HCT116 (cell line): ENCODE results near the gene PDHX. TPM values are rescaled to one million over a fixed set of nuclear protein-coding genes. Genes with fewer than 3 reads are reported as not detected.

Experiments
- ATAC-seq: fragments of 200-7000 bp; cut with Tn5 transposase; 2 replicates; pipeline ENCODE4 v1.9.1; 2020; ENCODE audit warnings: mild to moderate bottlenecking, moderate library complexity
- BruUV-seq: library from RNA; stranded (reverse); fragments of 400-500 nt; replicated peaks from 2 replicates; lab custom pipeline; 2021; lab: Mats Ljungman, UMichigan
- CTCF ChIA-PET: fragments of 300-600 bp; sonication (Branson Sonifier 250); formaldehyde crosslinking; loops from one replicate; lab custom pipeline; 2021; ENCODE audit warnings: antibody characterized with exemption; lab: Charles Lee
- POLR2A ChIA-PET: fragments of 300-600, 350-600 bp; sonication (Branson Sonifier 250); formaldehyde crosslinking; loops from one replicate; lab custom pipeline; 2021; ENCODE audit warnings: antibody characterized with exemption; lab: Charles Lee
- RAD21 ChIA-PET, 2 experiments: fragments of 300-600 bp; sonication (Branson Sonifier 250); formaldehyde crosslinking; loops; one replicate each; lab custom pipeline; 2023; ENCODE audit warnings: low total read pairs in 2 of 2; ENCODE audit not compliant: uncharacterized antibody in 2 of 2, unreplicated experiment in 2 of 2, low non-redundant PET in 1 of 2; lab: Charles Lee
- DNase-seq: peaks from one replicate; pipeline ENCODE4 v3.0.0-alpha.2; 2010; ENCODE audit warnings: low read depth, low spot score
- H2AFZ ChIP-seq: fragments of 200-600 bp; shearing (Covaris generic), sonication (generic); 2 replicates; pipeline ENCODE4 v1.6.1; 2017; ENCODE audit warnings: low read depth, mixed run types, mixed read lengths, antibody characterized with exemption, low read length; ENCODE audit not compliant: poor library complexity, severe bottlenecking
- H3K27ac ChIP-seq: 2 replicates; pipeline ENCODE4 v1.5.1; 2012; ENCODE audit warnings: low read depth, low read length
- H3K27me3 ChIP-seq: fragments of 200-600 bp; sonication (generic); 2 replicates; pipeline ENCODE4 v1.6.1; 2016; ENCODE audit warnings: mixed run types, low read length, mixed read lengths; ENCODE audit not compliant: insufficient read depth
- H3K36me3 ChIP-seq, 2 experiments: fragments of 200-500 bp in 1 of 2; fragments of 200-600 bp in 1 of 2; sonication (Bioruptor generic) in 1 of 2; sonication (generic) in 1 of 2; 2 replicates each; pipeline versions ENCODE4 v1.5.1 to v1.6.1; 2014 to 2016; ENCODE audit warnings: low read length in 2 of 2, inconsistent platforms in 1 of 2, mixed read lengths in 1 of 2, mixed run types in 1 of 2; ENCODE audit not compliant: insufficient read depth in 2 of 2, control insufficient read depth in 1 of 2
- H3K4me1 ChIP-seq, 2 experiments: fragments of 200-600 bp in 1 of 2; sonication (generic) in 1 of 2; 2 replicates each; pipeline versions ENCODE4 v1.5.1 to v1.6.1; 2012 to 2017; ENCODE audit warnings: low read length in 2 of 2, inconsistent platforms in 1 of 2, mild to moderate bottlenecking in 1 of 2, mixed read lengths in 1 of 2, mixed run types in 1 of 2, moderate library complexity in 1 of 2; ENCODE audit not compliant: insufficient read depth in 2 of 2, control insufficient read depth in 1 of 2
- H3K4me2 ChIP-seq: fragments of 200-600 bp; sonication (generic); 2 replicates; pipeline ENCODE4 v1.6.1; 2017; ENCODE audit warnings: mixed run types, low read length, mixed read lengths
- H3K4me3 ChIP-seq, 2 experiments: fragments of 200-600 bp in 1 of 2; sonication (generic) in 1 of 2; replicated peaks in 1 of 2; 2 replicates each; pipeline ENCODE4 v1.5.1; 2011 to 2016; ENCODE audit warnings: low read length in 2 of 2, control low read depth in 1 of 2, low read depth in 1 of 2, mild to moderate bottlenecking in 1 of 2, mixed read lengths in 1 of 2, mixed run types in 1 of 2
- H3K79me2 ChIP-seq: fragments of 200-600 bp; sonication (generic); 2 replicates; pipeline ENCODE4 v1.6.1; 2017; ENCODE audit warnings: mild to moderate bottlenecking, mixed run types, low read length, moderate library complexity, mixed read lengths; ENCODE audit not compliant: insufficient read depth
- H3K9ac ChIP-seq: fragments of 200-600 bp; sonication (generic); 2 replicates; pipeline ENCODE4 v1.6.1; 2016; ENCODE audit warnings: low read length, mixed read lengths
- H3K9me2 ChIP-seq: fragments of 200-600 bp; sonication (generic), shearing (Covaris generic); 2 replicates; pipeline ENCODE4 v1.6.1; 2017; ENCODE audit warnings: mixed run types, mild to moderate bottlenecking, moderate library complexity; ENCODE audit not compliant: insufficient read depth
- H3K9me3 ChIP-seq, 2 experiments: fragments of 200-500 bp in 1 of 2; fragments of 200-600 bp in 1 of 2; sonication (Bioruptor generic) in 1 of 2; sonication (generic) in 1 of 2; 2 replicates each; pipeline ENCODE4 v1.6.1; 2014 to 2017; ENCODE audit warnings: low read length in 2 of 2, mixed read lengths in 2 of 2, inconsistent platforms in 1 of 2, low read depth in 1 of 2, mild to moderate bottlenecking in 1 of 2, mixed run types in 1 of 2, moderate library complexity in 1 of 2; ENCODE audit not compliant: control insufficient read depth in 1 of 2, insufficient read depth in 1 of 2
- H4K20me1 ChIP-seq: fragments of 200-600 bp; sonication (generic), shearing (Covaris generic); 2 replicates; pipeline ENCODE4 v1.6.1; 2017; ENCODE audit warnings: mixed run types, mild to moderate bottlenecking, moderate library complexity; ENCODE audit not compliant: insufficient read depth
- CEBPB ChIP-seq: IDR thresholded peaks from 2 replicates; pipeline ENCODE4 v1.6.1; 2012; ENCODE audit warnings: low read depth
- CTCF ChIP-seq, 3 experiments: fragments of 200-600 bp in 1 of 3; sonication (generic) in 1 of 3; IDR thresholded peaks in 2 of 3; conservative IDR thresholded peaks in 1 of 3; 2 replicates each; pipeline ENCODE4 v1.5.1; 2012 to 2017; ENCODE audit warnings: low read depth in 2 of 3, low read length in 2 of 3, antibody characterized with exemption in 1 of 3, borderline replicate concordance in 1 of 3, control low read depth in 1 of 3, mild to moderate bottlenecking in 1 of 3, mixed read lengths in 1 of 3, mixed run types in 1 of 3, moderate library complexity in 1 of 3; ENCODE audit not compliant: insufficient read depth in 1 of 3
- EGR1 ChIP-seq: IDR thresholded peaks from 2 replicates; pipeline ENCODE4 v1.6.1; 2012; ENCODE audit warnings: low read depth
- EZH2 ChIP-seq: fragments of 200-600 bp; sonication (generic); IDR thresholded peaks from 2 replicates; pipeline ENCODE4 v1.6.1; 2017; ENCODE audit warnings: antibody characterized with exemption, mixed run types
- FOSL1 ChIP-seq: IDR thresholded peaks from 2 replicates; pipeline ENCODE4 v1.6.1; 2012; ENCODE audit warnings: low read depth
- JUND ChIP-seq: IDR thresholded peaks from 2 replicates; pipeline ENCODE4 v1.6.1; 2012
- POLR2A ChIP-seq: IDR thresholded peaks from 2 replicates; pipeline ENCODE4 v1.7.0; 2011; ENCODE audit warnings: borderline replicate concordance; ENCODE audit not compliant: insufficient read depth, insufficient read length; ENCODE audit errors: extremely low read depth
- POLR2AphosphoS5 ChIP-seq: IDR thresholded peaks from 2 replicates; pipeline ENCODE4 v1.6.1; 2011; ENCODE audit warnings: mild to moderate bottlenecking, low read depth, low read length, moderate library complexity
- SRF ChIP-seq: IDR thresholded peaks from 2 replicates; pipeline ENCODE4 v1.6.1; 2012; ENCODE audit warnings: low read depth
- TCF7L2 ChIP-seq: IDR thresholded peaks from 2 replicates; pipeline ENCODE4 v1.7.0; 2011; ENCODE audit warnings: borderline replicate concordance, inconsistent platforms; ENCODE audit not compliant: insufficient read depth, insufficient read length; ENCODE audit errors: extremely low read depth
- ZBTB33 ChIP-seq: IDR thresholded peaks from 2 replicates; pipeline ENCODE4 v1.6.1; 2011; ENCODE audit warnings: mild to moderate bottlenecking, low read length, moderate library complexity; ENCODE audit not compliant: insufficient replicate concordance; ENCODE audit errors: extremely low read depth
- ZFX ChIP-seq: fragments of 450-650 bp; IDR thresholded peaks from 2 replicates; pipeline ENCODE4 v1.6.1; 2017
- intact Hi-C: fragments of 100-400 bp; cut with micrococcal nuclease; formaldehyde crosslinking; loops from 2 replicates; pipeline ENCODE4 v1.10.0; 2022
- total RNA-seq: library from RNA; stranded (reverse); gene quantifications from one replicate; pipeline ENCODE4 v1.2.1, GENCODE V29; 2021; ENCODE audit not compliant: unreplicated experiment
- TF ChIP-seq, protein P1 (sequence below): IDR thresholded peaks from 2 replicates; pipeline ENCODE4 v1.6.1; 2012

Gene PDHX
- total RNA-seq, 1 experiment from 2014 or later: 36.6 TPM

DNA sequence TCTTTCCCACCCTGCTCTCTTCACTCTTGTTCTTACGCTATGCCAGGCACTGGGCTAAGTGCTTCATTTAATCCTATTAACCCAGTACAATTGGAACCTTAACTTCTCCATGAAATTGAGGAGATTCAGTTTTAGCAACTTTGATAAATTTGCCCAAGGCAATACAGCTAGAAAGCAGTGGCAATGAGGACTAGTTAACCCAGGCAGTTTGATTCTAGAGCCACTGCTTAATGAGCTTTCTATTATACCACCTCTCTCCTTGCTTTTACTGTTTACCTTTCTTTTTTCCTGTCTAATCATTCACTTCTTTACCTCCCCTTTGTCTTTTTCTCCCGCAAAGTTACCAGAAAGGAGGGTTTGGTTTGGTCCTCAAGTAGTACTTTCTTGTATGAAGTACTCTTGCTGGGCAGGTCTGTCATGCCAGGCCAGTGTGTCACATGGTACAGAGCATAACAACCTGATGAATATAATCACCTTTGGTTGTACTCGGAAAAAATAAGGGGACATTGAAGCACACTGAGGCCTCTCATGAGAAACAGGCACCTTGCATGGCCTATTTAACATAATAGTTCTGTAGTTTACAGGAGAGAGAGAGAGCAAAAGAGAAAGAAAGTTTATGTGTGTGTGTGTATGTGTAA is 70.6 kb downstream of the PDHX start:
- Histone ChIP-seq H3K27ac (no peak overlapping the region), H3K9me3 (no peaks in the 10 kb centered on the region), H3K9me2 (no peaks in the 10 kb centered on the region), H3K27me3 (no peaks in the 10 kb centered on the region), H3K4me3 (no peak overlapping the region), H3K9ac (no peak overlapping the region), H3K36me3 (peaks cover 5 to 7% of the 10 kb centered on the region in 2 experiments; a peak in 2 of 4 replicates), H4K20me1 (no peaks in the 10 kb centered on the region), H3K4me1 (peaks cover 6 to 13% of the 10 kb centered on the region in 2 experiments; a peak in 2 of 4 replicates), H3K79me2 (no peaks in the 10 kb centered on the region), H2AFZ (no peak overlapping the region), H3K4me2 (no peak overlapping the region)
- ChIA-PET RAD21 (no interaction called here), CTCF (interaction anchor here (1.1 kb wide), 1 partner anchor 176 kb away, joined by 3 read pairs; no protein-coding TSS in a partner anchor), POLR2A (no interaction called here)
- DNase-seq (no peak), ATAC-seq (peak; percentile 44; the same call in 1 of the 2 replicates)
- no peak for TF ChIP-seq JUND
- TF ChIP-seq EZH2: no peak
- intact Hi-C loops: no loop called here
- BruUV-seq: no TSS peak

DNA sequence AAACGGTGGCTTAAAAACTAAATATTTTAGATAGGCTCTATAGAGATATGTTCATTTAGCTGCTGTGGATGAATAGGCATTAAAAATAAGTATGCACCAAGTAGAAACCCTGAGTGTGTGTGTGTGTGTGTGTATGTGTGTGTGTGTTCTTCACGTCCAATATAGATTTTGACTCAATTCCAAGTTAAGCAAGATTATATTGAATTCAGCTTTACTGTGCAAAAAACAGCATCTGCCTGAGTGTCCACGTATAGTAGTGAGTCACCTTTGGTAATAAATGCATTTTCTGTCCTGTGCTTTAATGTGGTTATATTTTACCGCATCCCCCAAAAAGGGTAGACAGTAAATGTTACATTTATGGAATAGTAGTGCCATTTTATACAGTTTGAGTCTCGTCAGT is 71.2 kb downstream of the PDHX start:
- H3K9ac ChIP-seq: no peak overlapping the region
- CTCF ChIA-PET: interaction anchor here (1.1 kb wide), 1 partner anchor 175 kb away, joined by 3 read pairs; no protein-coding TSS in a partner anchor
- no peaks in the 10 kb centered on the region for H4K20me1 ChIP-seq
- H3K9me3 ChIP-seq: no peaks in the 10 kb centered on the region
- H3K27ac ChIP-seq: no peak overlapping the region
- peaks cover 5 to 7% of the 10 kb centered on the region in 2 experiments; a peak in 2 of 4 replicates for H3K36me3 ChIP-seq
- RAD21 ChIA-PET: no interaction called here
- no peaks in the 10 kb centered on the region for H3K9me2 ChIP-seq
- intact Hi-C loops: no loop called here
- no peak overlapping the region for H3K4me2 ChIP-seq
- POLR2A ChIA-PET: no interaction called here
- no peaks in the 10 kb centered on the region for H3K27me3 ChIP-seq
- no peak for TF ChIP-seq POLR2A
- TF ChIP-seq CTCF (IDR thresholded peaks at IDR 0.05 in 2 of 3, conservative IDR thresholded peaks at IDR 0.05 in 1 of 3; ENCODE audit: borderline replicate concordance in 1 of 3, insufficient read depth in 1 of 3, low read depth in 2 of 3, low read length in 2 of 3): no peak
- no peak for TF ChIP-seq FOSL1
- no peak for TF ChIP-seq TCF7L2
- no peak for TF ChIP-seq ZBTB33
- TF ChIP-seq POLR2AphosphoS5: no peak
- TF ChIP-seq ZFX: no peak
- TF ChIP-seq, protein P1, sequence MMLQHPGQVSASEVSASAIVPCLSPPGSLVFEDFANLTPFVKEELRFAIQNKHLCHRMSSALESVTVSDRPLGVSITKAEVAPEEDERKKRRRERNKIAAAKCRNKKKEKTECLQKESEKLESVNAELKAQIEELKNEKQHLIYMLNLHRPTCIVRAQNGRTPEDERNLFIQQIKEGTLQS: no peak
- no peak for TF ChIP-seq EGR1
- no peak for TF ChIP-seq CEBPB
- TF ChIP-seq SRF: no peak
- ATAC-seq (no peak), DNase-seq (no peak)
- H3K4me1 ChIP-seq: peaks cover 6 to 13% of the 10 kb centered on the region in 2 experiments; a peak in 2 of 4 replicates
- H3K4me3 ChIP-seq: no peak overlapping the region
- H2AFZ ChIP-seq: no peak overlapping the region
- no TSS peak for BruUV-seq
- no peaks in the 10 kb centered on the region for H3K79me2 ChIP-seq
